ENCODE data around the gene PCDH9. TPM values are rescaled to one million over a fixed set of nuclear protein-coding genes. Genes with fewer than 3 reads are reported as not detected.

The PCDH9 gene
- total and polyA plus RNA-seq, 2 of the 4 experiments (the other 2 are of a cell fraction), result 2.2 to 10.2 TPM

GRCh38 chr13:66348745-66349690, 881.1 kb downstream of the PCDH9 start:
- no peak overlapping the region for H2BK15ac ChIP-seq (ENCODE audit: low read depth, low read length)
- no peak overlapping the region for H3K4me2 ChIP-seq (ENCODE audit: low read depth, low read length)
- WGBS, 2 experiments (ENCODE audit: extremely low coverage in 2 of 2, insufficient read length in 1 of 2), result 47% methylated on average over 2 of the region's 5 CpGs; no CpG with 5 or more reads in 1 of the 2 experiments
- H3K9me1 ChIP-seq (ENCODE audit: insufficient read depth, low read length), result no peaks in the 10 kb centered on the region
- no peak overlapping the region for H2BK20ac ChIP-seq (ENCODE audit: low read depth, low read length)
- H4K5ac ChIP-seq (ENCODE audit: low read depth, low read length), result no peak overlapping the region
- ATAC-seq (ENCODE audit: low read depth), result no peak
- H3K14ac ChIP-seq (replicated peaks; ENCODE audit: low read depth, low read length), result no peak overlapping the region
- H3K4me3 ChIP-seq (ENCODE audit: insufficient read depth, low read depth, low read length), result no peak overlapping the region
- H4K8ac ChIP-seq (ENCODE audit: low read depth in 2 of 2, low read length in 2 of 2), result no peak overlapping the region
- H3K9ac ChIP-seq (ENCODE audit: low read depth, low read length), result no peak overlapping the region
- dilution Hi-C loops (cut with HindIII; ENCODE audit: low sequenced_read_pairs, unreplicated experiment) (no loop called here), intact Hi-C loops (cut with micrococcal nuclease) (no loop called here), in situ Hi-C loops (cut with MboI; ENCODE audit: low sequenced_read_pairs) (no loop called here)
- H3K27ac ChIP-seq (ENCODE audit: insufficient read depth, low read length), result no peak overlapping the region
- no peak overlapping the region for H2BK5ac ChIP-seq (ENCODE audit: low read depth, low read length, poor library complexity, severe bottlenecking)
- H3K9me3 ChIP-seq (ENCODE audit: control insufficient read depth, insufficient read depth, low read length), result no peaks in the 10 kb centered on the region
- H2AFZ ChIP-seq (replicated peaks; ENCODE audit: low read length, poor library complexity), result no peak overlapping the region
- TF ChIP-seq BHLHE40 (IDR thresholded peaks at IDR 0.05; ENCODE audit: low read depth, low read length) (no peak), FOS (IDR thresholded peaks at IDR 0.05; ENCODE audit: low read depth, low read length) (no peak), NFE2L2 (IDR thresholded peaks at IDR 0.05; ENCODE audit: low read depth, low read length) (no peak), USF2 (IDR thresholded peaks at IDR 0.05; ENCODE audit: low read depth, low read length) (no peak), RCOR1 (IDR thresholded peaks at IDR 0.05; ENCODE audit: insufficient replicate concordance, low read length) (no peak), MXI1 (IDR thresholded peaks at IDR 0.05; ENCODE audit: borderline replicate concordance, low read depth, low read length) (no peak), RAD21 (IDR thresholded peaks at IDR 0.05; ENCODE audit: low read length) (no peak), CEBPB (IDR thresholded peaks at IDR 0.05; ENCODE audit: low read depth, low read length) (no peak), MAFK (IDR thresholded peaks at IDR 0.05; ENCODE audit: low read depth, low read length) (no peak)
- H3K36me3 ChIP-seq (ENCODE audit: control insufficient read depth, insufficient read depth, low read length), result no peaks in the 10 kb centered on the region
- no peak overlapping the region for H3K56ac ChIP-seq (ENCODE audit: extremely low read depth, insufficient read depth, low read length)
- DNase-seq, result no peak
- ChIA-PET POLR2A (ENCODE audit: unreplicated experiment) (no interaction called here), CTCF (interaction anchor here (0.7 kb wide), 1 partner anchor 12 kb away, joined by 3 read pairs; no protein-coding TSS in a partner anchor)
- no TSS peak for BruUV-seq (replicated peaks)
- no peaks in the 10 kb centered on the region for H3K27me3 ChIP-seq (ENCODE audit: control insufficient read depth, insufficient read depth, low read length)
- no peaks in the 10 kb centered on the region for H3K79me1 ChIP-seq (ENCODE audit: low read depth in 1 of 2, low read length in 2 of 2)
- no peaks in the 10 kb centered on the region for H4K20me1 ChIP-seq (ENCODE audit: insufficient read depth, low read length)
- no peak overlapping the region for H2AK9ac ChIP-seq (replicated peaks; ENCODE audit: low read depth, low read length, poor library complexity)
- no peak overlapping the region for H4K91ac ChIP-seq (ENCODE audit: insufficient read depth, low read depth, low read length)
- H3K18ac ChIP-seq (ENCODE audit: low read depth, low read length), result no peak overlapping the region
- H3K23ac ChIP-seq (ENCODE audit: low read depth, low read length), result no peak overlapping the region
- no peaks in the 10 kb centered on the region for H3K4me1 ChIP-seq (ENCODE audit: control insufficient read depth, insufficient read depth, low read length)
- no peak overlapping the region for H3K4ac ChIP-seq (ENCODE audit: low read depth, low read length)
- no peak overlapping the region for H2BK120ac ChIP-seq (ENCODE audit: low read depth, low read length)
- no peak overlapping the region for H2AK5ac ChIP-seq (ENCODE audit: low read depth, low read length)

All from IMR-90 (cell line).